ENCODE data around the gene FAM114A1. TPM values are rescaled to one million over a fixed set of nuclear protein-coding genes. Genes with fewer than 3 reads are reported as not detected.

The FAM114A1 gene
- total and polyA plus RNA-seq, 4 donors: 16.2 to 71.8 (median 36.9) TPM

- Histone ChIP-seq H3K4me3 (ENCODE audit: low read depth, low read length) (peak within 1 kb of the TSS; percentile 31), H3K27me3 (ENCODE audit: control insufficient read depth, insufficient read depth, low read length) (no peaks in the 10 kb centered on the region), H3K36me3 (ENCODE audit: control insufficient read depth, insufficient read depth, low read length) (no peaks in the 10 kb centered on the region), H3K9me3 (ENCODE audit: control insufficient read depth, insufficient read depth, low read length) (no peaks in the 10 kb centered on the region), H3K4me1 (ENCODE audit: control insufficient read depth, insufficient read depth, low read length) (no peaks in the 10 kb centered on the region), H3K27ac (ENCODE audit: low read depth, low read length) (peak within 1 kb of the TSS; percentile 8)
- WGBS (ENCODE audit: insufficient coverage): no CpG with 5 or more reads among the region's 8 CpGs
- DNase-seq (ENCODE audit: low read depth in 4 of 6, low spot score in 6 of 6): peak in 2 of 6 donors; percentile 61 to 73
Measured at GRCh38 chr4:38856524-38857337, 10.9 kb upstream of the FAM114A1 start, which contains the start of gene TLR6. TSS of gene TLR6 (minus strand) at chr4:38856817. CDS start at chr4:38829473, 27,344 bp downstream.

GRCh38 chr4:38857354-38858096, 10.1 kb upstream of the FAM114A1 start:
- Histone ChIP-seq H3K4me1 (ENCODE audit: control insufficient read depth, insufficient read depth, low read length) (no peaks in the 10 kb centered on the region), H3K27me3 (ENCODE audit: control insufficient read depth, insufficient read depth, low read length) (no peaks in the 10 kb centered on the region), H3K27ac (ENCODE audit: low read depth, low read length) (peak overlapping the region; percentile 8), H3K9me3 (ENCODE audit: control insufficient read depth, insufficient read depth, low read length) (no peaks in the 10 kb centered on the region), H3K36me3 (ENCODE audit: control insufficient read depth, insufficient read depth, low read length) (no peaks in the 10 kb centered on the region), H3K4me3 (ENCODE audit: low read depth, low read length) (no peak overlapping the region)
- 43% methylated on average over 1 of the region's 3 CpGs for WGBS (ENCODE audit: insufficient coverage)
- peak in 1 of 6 donors; percentile 27 for DNase-seq (ENCODE audit: low read depth in 4 of 6, low spot score in 6 of 6)

DNA sequence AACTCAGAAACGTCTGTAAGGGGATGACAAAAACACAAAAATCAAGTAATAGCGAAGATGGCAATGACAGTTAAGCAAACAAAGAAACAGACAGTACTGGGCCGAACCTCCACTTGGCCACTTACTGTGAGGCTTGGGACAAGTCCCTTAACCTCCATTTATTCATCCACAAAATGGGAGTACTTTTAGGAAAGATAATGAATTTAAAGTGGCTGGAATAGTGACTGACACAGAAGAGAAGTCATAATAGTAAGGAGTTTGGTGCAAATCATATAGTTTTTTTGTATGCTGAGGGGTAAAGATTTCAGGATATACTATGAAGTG, 9.5 kb upstream of the FAM114A1 start:
- Histone ChIP-seq H3K4me1 (ENCODE audit: control insufficient read depth, insufficient read depth, low read length) (no peaks in the 10 kb centered on the region), H3K9me3 (ENCODE audit: control insufficient read depth, insufficient read depth, low read length) (no peaks in the 10 kb centered on the region), H3K4me3 (ENCODE audit: low read depth, low read length) (no peak overlapping the region), H3K36me3 (ENCODE audit: control insufficient read depth, insufficient read depth, low read length) (no peaks in the 10 kb centered on the region), H3K27me3 (ENCODE audit: control insufficient read depth, insufficient read depth, low read length) (no peaks in the 10 kb centered on the region), H3K27ac (ENCODE audit: low read depth, low read length) (no peak overlapping the region)
- WGBS (ENCODE audit: insufficient coverage): 80% methylated on average over 1 of the region's 3 CpGs
- no peak for DNase-seq (ENCODE audit: low read depth in 4 of 6, low spot score in 6 of 6)

DNA sequence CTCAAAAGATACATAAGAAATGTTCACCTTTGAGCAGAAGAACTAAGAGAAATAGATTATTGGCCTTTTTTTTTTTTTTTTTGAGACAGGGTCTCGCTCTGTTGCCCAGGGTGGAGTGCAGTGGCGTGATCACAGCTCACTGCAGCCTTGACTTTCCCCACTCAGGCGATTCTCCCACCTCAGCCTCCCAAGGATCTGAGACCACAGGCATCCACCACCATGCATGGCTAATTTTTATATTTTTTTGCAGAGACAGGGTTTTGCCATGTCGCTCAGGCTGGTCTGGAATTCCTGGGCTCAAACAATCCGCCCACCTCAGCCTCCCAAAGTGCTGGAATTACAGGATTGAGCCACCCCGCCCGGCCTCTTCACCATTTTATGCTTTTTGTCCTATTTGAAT, 8.1 kb upstream of the FAM114A1 start:
- H3K4me3 ChIP-seq (ENCODE audit: low read depth, low read length): no peak overlapping the region
- H3K9me3 ChIP-seq (ENCODE audit: control insufficient read depth, insufficient read depth, low read length): no peaks in the 10 kb centered on the region
- DNase-seq (ENCODE audit: low read depth in 4 of 6, low spot score in 6 of 6): no peak
- H3K27ac ChIP-seq (ENCODE audit: low read depth, low read length): no peak overlapping the region
- H3K27me3 ChIP-seq (ENCODE audit: control insufficient read depth, insufficient read depth, low read length): no peaks in the 10 kb centered on the region
- H3K36me3 ChIP-seq (ENCODE audit: control insufficient read depth, insufficient read depth, low read length): no peaks in the 10 kb centered on the region
- 93% methylated on average over 3 of the region's 7 CpGs for WGBS (ENCODE audit: insufficient coverage)
- H3K4me1 ChIP-seq (ENCODE audit: control insufficient read depth, insufficient read depth, low read length): no peaks in the 10 kb centered on the region

- WGBS (ENCODE audit: insufficient coverage): 33% methylated on average over 5 of the region's 5 CpGs
- no peaks in the 10 kb centered on the region for H3K4me1 ChIP-seq (ENCODE audit: control insufficient read depth, insufficient read depth, low read length)
Measured at GRCh38 chr4:38860788-38861424, 6.7 kb upstream of the FAM114A1 start.

DNA sequence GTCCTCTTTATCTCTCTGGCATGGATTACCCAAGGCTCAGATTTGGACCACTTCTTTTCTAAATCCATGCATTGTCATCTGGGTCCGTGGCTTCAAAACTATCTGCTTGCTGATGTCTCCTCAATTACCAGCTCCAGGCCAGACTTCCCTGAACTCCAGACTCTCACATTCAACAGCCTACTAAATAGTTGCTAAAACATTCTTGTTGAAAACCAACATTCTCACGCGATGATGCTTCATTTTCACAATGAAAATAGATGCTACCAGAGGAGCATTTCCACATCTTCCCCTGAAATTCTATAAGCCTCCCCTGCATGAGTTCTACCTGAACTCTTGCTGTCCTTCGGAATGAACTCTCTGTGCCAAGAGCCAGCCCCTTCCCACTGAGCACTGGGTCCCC, 5.8 kb upstream of the FAM114A1 start:
- no peak overlapping the region for H3K27ac ChIP-seq (ENCODE audit: low read depth, low read length)
- H3K27me3 ChIP-seq (ENCODE audit: control insufficient read depth, insufficient read depth, low read length): no peaks in the 10 kb centered on the region
- no peaks in the 10 kb centered on the region for H3K9me3 ChIP-seq (ENCODE audit: control insufficient read depth, insufficient read depth, low read length)
- no peak for DNase-seq (ENCODE audit: low read depth in 4 of 6, low spot score in 6 of 6)
- H3K36me3 ChIP-seq (ENCODE audit: control insufficient read depth, insufficient read depth, low read length): no peaks in the 10 kb centered on the region
- H3K4me1 ChIP-seq (ENCODE audit: control insufficient read depth, insufficient read depth, low read length): no peaks in the 10 kb centered on the region
- no peak overlapping the region for H3K4me3 ChIP-seq (ENCODE audit: low read depth, low read length)
- WGBS (ENCODE audit: insufficient coverage): 85% methylated on average over 4 of the region's 4 CpGs

More at GRCh38 chr4:38860788-38861424, 6.7 kb upstream of the FAM114A1 start:
- H3K27ac ChIP-seq (ENCODE audit: low read depth, low read length): no peak overlapping the region
- H3K9me3 ChIP-seq (ENCODE audit: control insufficient read depth, insufficient read depth, low read length): no peaks in the 10 kb centered on the region
- H3K27me3 ChIP-seq (ENCODE audit: control insufficient read depth, insufficient read depth, low read length): no peaks in the 10 kb centered on the region
- no peak for DNase-seq (ENCODE audit: low read depth in 4 of 6, low spot score in 6 of 6)
- H3K4me3 ChIP-seq (ENCODE audit: low read depth, low read length): no peak overlapping the region
- H3K36me3 ChIP-seq (ENCODE audit: control insufficient read depth, insufficient read depth, low read length): no peaks in the 10 kb centered on the region

DNA sequence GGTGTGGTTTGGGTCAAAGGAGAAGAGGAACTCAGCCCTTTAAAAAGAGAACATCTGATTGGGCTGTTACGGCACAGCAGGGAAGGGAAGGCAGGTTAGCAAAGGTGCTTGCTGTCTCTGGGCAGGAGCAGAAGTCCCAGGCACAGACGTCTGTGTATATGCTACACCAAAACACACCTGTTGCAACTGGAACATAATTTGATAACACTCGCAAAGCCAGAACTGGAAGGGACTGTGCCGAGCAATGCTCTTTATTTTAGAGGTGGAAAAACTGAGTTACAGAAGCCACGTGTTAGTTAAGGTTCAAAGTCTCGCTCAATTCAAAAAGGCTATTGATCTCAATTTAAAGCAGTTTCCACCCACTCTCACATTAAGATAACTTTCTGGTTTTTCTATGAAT, 2.2 kb upstream of the FAM114A1 start:
- no peak overlapping the region for H3K4me3 ChIP-seq (ENCODE audit: low read depth, low read length)
- H3K4me1 ChIP-seq (ENCODE audit: control insufficient read depth, insufficient read depth, low read length): peaks cover 8% of the 10 kb centered on the region
- H3K27ac ChIP-seq (ENCODE audit: low read depth, low read length): no peak overlapping the region
- H3K9me3 ChIP-seq (ENCODE audit: control insufficient read depth, insufficient read depth, low read length): no peaks in the 10 kb centered on the region
- H3K36me3 ChIP-seq (ENCODE audit: control insufficient read depth, insufficient read depth, low read length): no peaks in the 10 kb centered on the region
- 100% methylated on average over 1 of the region's 6 CpGs for WGBS (ENCODE audit: insufficient coverage)
- peaks cover 4% of the 10 kb centered on the region for H3K27me3 ChIP-seq (ENCODE audit: control insufficient read depth, insufficient read depth, low read length)
- DNase-seq (ENCODE audit: low read depth in 4 of 6, low spot score in 6 of 6): no peak

GRCh38 chr4:38866973-38867477, 581 bp upstream of the FAM114A1 start:
- Histone ChIP-seq H3K36me3 (ENCODE audit: control insufficient read depth, insufficient read depth, low read length) (no peaks in the 10 kb centered on the region), H3K9me3 (ENCODE audit: control insufficient read depth, insufficient read depth, low read length) (no peaks in the 10 kb centered on the region), H3K27me3 (ENCODE audit: control insufficient read depth, insufficient read depth, low read length) (peaks cover 4% of the 10 kb centered on the region), H3K4me1 (ENCODE audit: control insufficient read depth, insufficient read depth, low read length) (peaks cover 8% of the 10 kb centered on the region), H3K27ac (ENCODE audit: low read depth, low read length) (peak overlapping the region; percentile 71), H3K4me3 (ENCODE audit: low read depth, low read length) (peak overlapping the region; percentile 84)
- WGBS (ENCODE audit: insufficient coverage): 72% methylated on average over 7 of the region's 11 CpGs
- DNase-seq (ENCODE audit: low read depth in 4 of 6, low spot score in 6 of 6): no peak

DNA sequence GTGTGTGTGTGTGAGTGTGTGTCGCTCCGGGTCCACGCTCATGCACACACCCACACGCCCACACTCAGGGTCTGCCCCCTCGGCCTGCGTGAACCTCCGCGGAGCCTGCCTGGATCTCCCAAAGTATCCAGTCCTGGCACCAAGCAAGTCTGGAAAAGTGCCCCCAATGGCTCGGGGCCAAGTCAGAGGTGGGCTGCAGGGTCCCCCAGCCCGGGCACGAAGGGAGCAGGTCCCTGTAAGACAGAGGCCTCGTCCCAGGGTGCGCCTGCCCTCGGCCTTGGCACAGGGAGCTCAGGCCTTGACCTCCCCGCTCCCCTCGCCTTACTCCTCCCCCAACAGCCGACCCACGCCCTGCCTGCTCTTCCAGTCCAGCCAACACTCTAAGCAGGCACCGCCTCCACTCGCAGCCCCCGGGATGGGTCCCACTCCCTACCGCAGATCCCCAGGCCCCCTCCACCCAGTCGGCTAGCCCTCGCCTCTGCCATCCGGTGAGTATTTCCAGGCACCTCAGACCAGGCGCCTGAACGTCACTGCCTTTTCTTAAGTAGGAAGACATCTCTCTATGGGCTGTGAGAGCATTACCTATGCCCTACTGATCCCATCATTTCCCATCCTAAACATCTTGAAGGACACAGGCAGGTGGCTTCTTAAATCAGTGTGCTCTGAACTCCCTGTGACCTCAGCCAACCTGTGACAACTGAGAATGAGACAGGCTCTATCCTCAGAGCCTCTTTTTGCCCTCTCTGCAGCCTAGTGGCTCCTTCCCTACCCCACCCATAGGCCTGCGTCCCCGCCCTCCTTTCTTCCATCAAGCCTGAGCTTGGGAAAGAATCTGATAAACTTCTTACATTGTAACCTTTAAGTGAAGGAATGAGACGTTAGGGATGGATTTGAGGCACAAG, 704 bp downstream of the FAM114A1 start:
- DNase-seq (ENCODE audit: low read depth in 4 of 6, low spot score in 6 of 6): peak in 1 of 6 donors; percentile 58
- Histone ChIP-seq H3K27ac (ENCODE audit: low read depth, low read length) (peak overlapping the region; percentile 87), H3K36me3 (ENCODE audit: control insufficient read depth, insufficient read depth, low read length) (no peaks in the 10 kb centered on the region), H3K27me3 (ENCODE audit: control insufficient read depth, insufficient read depth, low read length) (peaks cover 4% of the 10 kb centered on the region), H3K4me1 (ENCODE audit: control insufficient read depth, insufficient read depth, low read length) (peaks cover 8% of the 10 kb centered on the region), H3K4me3 (ENCODE audit: low read depth, low read length) (peak overlapping the region; percentile 84), H3K9me3 (ENCODE audit: control insufficient read depth, insufficient read depth, low read length) (no peaks in the 10 kb centered on the region)
- WGBS (ENCODE audit: insufficient coverage): 17% methylated on average over 22 of the region's 30 CpGs

All from spinal cord (tissue), 10 donors.